Kidney glomerular epithelial cell (primary cell): ENCODE data around the gene TTLL11.
"Not testable (repeated sequence)": the region's sequence is repeated elsewhere in the genome, so short reads cannot be mapped to it uniquely, and the experiment has no call there.

ENCODE experiments used
- DNase-seq: peaks from one replicate; lab custom pipeline; 2025; lab: John Stamatoyannopoulos, UW

Gene TTLL11

DNA sequence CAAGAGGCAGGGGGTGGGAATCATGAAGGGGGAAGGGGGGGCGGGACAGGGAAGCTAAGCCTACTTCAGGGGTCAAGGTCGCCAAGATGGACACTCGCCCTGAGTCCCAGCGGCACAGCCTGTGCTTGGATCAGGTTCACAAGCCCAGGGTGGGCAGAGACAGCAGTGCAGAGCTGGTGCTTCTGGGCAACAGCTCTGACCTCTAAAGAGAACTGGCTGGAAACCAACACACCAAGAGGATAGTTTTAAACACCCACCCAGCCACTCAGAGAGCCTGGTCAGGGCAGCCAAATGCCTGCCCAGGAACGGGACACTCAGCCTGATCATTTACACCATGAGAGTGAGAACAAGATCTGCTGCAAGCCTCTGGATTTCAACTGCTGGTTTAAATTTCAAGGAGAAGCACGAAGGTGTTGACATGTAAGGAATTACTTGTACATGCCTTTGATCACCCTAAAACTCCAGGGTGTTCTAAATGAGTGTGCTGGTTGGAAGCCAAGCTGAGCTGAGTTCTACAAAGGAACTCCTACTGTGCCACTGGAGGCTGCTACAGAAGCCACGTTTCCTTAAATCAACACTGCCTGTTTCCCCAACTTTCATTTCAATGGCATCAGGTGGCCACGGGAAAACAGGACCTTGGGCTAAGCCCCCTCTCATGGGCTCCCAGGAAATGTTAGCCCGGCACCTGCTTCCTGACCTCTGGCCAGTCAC is 91.5 kb downstream of the TTLL11 start:
- no peak for DNase-seq

- not testable (repeated sequence) for DNase-seq
These were observed 92.6 kb downstream of the TTLL11 start for GRCh38 chr9:122000526-122000925.

GRCh38 chr9:121999556-121999955 is 93.6 kb downstream of the TTLL11 start:
- DNase-seq, result no peak

DNA sequence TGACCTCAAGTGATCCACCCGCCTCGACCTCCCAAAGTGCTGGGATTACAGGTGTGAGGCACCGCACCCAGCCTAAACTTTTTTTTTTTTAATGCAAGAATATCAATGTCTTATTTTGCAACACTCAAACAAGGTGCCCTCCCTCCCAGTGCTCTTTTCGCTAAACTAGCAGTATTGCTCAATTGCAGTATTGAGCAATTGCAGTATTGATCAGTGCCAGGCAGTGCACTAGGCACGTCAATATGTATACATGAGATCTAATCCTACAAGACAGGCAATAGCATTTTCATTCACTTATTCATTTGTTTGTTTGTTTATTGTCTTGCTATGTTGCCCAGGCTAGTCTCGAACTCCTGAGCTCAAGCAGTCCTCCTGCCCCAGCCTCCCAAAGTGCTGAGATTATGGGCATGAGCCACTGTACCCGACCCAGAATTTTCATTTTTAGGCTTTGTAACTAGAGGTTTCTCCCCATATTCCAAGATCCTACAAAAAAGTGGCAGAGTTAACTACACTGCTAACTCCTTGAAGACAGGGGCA is 94.5 kb downstream of the TTLL11 start:
- DNase-seq, result no peak

- DNase-seq, result no peak
These were observed 95.3 kb downstream of the TTLL11 start for GRCh38 chr9:121997791-121998190.

DNA sequence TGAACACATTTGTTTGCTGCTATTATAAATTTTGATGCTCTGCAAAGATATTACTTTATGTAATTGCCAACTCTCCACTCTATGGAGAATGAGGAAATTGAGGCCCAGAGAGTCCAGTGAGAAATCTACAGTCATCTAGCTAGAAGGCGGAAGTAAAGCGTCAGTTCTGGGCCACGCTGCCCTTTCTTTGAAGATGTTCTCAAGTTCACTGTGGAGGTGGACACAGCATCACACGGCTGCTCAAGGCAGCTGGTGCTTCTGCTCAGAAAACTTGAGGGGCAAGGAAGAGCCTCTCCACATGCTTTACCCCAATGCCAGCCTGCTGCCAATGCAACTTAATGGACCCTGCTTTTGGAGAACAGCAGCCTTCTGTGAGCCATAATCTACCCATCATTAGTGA is 96.3 kb downstream of the TTLL11 start:
- DNase-seq, result no peak

- no peak for DNase-seq
These were observed 97.1 kb downstream of the TTLL11 start for GRCh38 chr9:121995997-121996396.

DNA sequence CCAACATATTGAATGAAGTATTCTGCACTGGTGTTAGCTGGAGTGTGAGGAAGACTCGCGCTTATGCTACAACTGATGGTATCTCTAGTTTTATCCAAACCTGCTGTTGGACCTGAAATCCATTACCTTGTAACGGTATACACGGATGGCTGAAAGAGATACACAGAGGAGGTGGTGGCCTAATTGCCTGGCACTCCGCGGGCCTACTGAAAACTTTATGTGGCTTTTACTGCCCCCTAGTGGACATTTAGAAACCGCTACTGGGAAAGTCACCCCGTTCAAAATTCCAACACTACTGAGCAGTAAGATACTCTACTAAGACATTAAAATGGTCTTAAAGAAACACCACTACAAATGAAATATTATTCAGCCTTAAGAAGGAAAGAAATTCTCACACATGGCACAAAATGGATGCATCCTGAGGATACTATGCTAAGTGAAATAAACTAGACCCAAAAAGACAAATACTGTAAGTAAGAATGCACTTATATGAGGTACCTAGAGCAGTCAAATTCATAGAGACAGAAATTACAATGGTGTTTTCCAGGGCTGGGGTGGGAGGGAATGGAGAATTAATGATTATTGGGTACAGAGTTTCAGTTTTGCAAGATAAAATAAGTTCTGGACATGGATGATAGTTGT is 100.4 kb downstream of the TTLL11 start:
- DNase-seq, result peak; percentile 78

DNA sequence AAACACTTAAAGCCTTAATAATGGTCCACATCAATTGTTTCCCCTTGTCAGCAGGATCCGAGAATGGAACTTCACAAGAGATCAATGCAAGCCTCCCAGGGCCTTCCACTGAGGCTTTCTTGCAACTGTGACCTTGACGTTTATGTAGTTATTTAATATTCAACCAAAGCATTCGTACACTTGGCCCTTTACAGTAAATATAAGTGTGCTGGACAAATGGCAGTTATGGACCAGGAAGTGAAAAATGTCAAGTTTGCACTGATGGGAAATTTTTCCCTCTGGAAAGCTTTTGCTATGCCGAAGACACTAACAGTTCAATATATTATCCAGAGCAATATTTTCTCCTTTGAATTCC is 101.8 kb downstream of the TTLL11 start:
- no peak for DNase-seq

DNA sequence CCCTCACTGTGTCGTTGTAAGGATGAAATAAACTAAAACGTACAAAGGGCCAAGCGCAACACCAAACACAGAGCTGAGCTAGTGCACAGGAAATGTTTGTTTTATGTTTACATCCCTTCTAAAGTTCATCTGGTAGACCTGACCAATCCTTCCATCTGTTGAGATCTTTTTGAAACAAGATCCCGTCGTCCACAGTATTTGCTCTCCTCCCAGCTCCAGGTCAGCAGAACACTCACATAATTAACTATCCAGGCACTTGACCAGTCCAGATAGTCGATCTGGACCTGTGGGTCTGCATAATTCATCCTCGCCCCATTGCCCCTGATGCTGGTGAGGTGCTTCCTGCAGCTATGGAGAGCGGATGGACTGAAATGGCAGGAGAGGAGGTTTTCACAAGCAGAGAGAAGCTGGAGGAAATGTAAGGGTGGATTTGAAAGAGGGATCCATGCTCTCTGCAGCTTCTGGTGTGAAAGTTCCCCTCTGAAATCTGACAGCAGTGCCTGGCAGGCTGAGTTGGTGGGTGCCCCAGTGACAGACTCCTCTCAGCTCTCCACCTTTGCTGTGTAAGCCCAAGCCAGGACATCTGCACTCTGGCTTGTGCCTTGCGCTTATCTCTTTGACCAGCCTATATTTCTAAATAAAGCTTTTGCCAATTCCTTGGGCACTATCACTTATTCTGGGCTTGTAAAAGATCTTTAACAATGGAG is 102.4 kb downstream of the TTLL11 start:
- DNase-seq, result no peak

GRCh38 chr9:121989010-121989409 is 104.1 kb downstream of the TTLL11 start:
- DNase-seq, result no peak

- peak; percentile 77 for DNase-seq
These were observed 105.8 kb downstream of the TTLL11 start for GRCh38 chr9:121987314-121987713.

DNA sequence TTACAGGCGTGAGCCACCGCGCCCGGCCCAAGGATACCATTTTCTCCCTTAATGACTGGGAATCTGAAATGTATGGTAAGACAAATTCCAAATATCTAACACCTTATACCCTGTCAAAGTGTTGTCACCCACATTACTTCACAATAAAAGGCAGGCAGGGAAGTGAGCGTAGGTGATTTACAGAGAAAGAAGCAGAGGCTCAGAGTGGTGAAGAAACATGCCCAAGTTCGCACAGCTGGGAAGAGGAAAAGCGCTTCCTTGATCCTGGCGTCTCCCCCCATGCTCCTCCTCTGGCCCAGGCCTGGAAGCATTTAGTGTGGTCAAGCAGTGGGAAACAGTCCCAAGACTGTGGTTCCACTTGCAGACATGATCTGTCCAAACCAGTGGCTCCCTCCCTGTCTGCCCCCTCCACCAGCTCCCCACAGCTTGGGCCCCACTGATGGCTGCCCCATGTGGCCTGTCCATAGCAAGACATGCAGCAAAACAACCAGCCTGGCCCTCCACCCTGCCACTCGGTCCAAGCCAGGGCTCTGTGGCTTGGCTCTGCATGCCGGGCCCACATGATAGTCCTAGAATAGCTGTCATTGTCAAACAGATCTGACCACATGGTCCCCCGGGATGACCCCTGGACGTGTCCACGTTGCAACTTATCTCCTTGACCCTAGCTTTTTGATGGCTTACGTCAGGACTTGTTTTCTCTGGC is 107.2 kb downstream of the TTLL11 start:
- DNase-seq, result no peak

DNA sequence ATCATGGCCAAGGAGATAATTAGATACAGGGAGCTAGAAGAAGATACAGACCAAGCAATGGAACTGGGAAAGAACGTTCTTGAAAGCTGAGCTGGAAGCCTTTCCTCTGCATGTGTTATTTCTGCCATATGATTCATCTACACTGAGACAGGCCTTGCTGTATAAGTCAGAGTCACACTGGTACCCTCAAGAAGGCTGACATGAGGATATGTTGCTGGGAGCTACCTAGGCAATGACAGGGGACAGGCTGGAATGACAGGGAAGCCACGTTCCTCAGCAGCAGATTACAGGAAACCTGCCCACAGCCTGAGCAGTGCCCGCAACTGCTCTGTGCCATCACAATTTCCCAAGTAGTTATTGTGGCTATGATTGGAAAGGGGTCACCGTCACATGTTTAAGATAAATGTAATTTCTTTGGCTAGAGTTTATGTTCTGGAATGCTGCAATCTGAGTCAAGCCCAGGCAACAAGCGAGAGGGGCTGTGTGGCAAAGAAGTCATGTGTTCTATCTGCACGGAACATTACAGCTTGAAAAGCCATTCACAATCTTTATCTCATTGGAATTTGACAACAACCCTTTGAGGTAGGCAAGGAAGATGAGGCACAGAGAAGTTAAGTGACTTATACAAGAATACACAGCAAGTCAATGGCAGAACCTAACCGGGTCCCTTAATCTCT is 108.2 kb downstream of the TTLL11 start:
- DNase-seq, result no peak

DNA sequence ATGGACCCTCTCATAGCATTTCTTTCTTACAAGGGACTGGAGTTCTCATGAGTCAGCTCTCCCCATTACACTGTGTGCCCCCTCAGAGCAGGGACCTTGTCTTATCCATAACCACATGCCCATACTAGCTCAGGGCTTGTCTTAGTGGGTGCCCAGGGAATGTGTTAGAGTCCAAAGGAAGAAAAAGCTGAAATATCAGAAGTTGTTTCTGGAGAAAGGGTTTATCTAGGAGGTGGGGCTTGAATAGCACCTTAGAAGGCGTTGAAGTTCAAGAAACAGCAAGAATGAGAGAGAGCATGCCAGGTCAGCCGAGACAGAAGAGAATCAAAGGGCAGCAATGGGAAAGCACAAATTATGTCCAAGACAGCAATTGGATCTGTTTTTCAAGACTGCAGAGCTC is 109.4 kb downstream of the TTLL11 start:
- DNase-seq, result no peak

DNA sequence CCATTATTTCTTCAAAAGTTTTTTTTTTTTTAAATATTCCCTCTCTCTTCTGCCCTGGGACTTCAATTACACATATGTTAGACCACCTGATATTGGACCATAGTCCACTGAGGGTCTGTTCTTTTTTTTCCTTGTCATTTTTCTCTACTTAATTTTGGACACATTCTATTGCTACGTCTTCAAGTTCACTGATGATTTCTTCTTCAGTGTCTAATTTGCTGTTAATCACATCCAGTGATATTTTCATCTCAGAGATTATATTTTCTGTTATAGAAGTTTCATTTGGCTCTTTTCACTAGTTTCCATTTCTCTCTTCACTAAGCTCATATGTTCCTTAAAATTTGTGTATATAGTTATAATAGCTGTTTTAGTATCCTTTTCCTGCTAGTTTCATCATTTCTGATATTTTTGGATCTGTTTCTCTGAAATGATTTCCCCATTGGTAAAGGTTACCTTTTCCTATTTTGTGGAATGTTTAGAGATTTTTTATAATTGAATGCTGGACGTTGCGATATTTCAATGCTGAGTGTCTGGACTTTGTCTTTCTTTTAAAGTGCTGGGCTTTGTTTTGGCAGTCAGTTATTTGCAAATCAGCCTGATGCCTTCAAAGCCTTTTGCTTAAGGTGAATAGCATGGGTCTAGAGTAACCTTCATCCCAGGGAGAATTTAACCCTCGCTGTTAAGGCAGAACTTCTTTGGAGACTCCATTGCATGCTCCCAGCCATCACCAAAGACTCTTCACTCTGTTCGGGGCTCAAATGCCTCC is 111.8 kb downstream of the TTLL11 start:
- no peak for DNase-seq

DNA sequence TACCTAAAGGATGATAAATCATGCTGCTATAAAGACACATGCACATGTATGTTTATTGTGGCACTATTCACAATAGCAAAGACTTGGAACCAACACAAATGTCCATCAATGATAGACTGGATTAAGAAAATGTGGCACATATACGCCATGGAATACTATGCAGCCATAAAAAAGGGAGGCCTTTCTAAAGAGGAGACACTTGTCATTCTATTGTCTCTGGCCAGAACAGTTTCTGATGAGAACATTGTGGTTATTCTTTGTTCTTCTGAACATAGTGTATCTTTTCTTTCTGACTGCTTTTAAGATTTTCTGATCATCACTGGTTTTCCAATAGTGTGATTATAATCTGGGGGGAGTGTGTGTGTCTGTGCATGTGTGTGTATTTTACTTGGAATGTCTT is 112.4 kb downstream of the TTLL11 start:
- DNase-seq, result not testable (repeated sequence)

DNA sequence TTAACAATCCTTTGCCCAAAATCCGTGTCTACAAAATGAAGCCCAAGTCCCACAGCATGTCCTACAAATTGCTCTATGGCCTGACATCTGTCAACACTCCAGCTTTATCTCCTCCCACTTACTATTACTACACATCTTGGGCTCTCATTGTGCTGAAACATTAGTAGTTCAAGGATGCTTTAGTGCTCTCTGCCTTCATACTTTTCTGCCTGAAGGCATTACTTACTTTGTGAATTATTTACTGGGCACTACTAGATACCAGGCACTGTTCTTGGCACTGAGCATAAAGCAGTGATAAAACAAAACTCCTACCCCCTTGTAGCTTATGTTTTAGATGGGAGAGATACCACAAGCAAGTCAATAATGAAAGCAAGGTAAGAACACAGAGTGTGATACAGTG is 113.4 kb downstream of the TTLL11 start:
- DNase-seq, result no peak

- peak; percentile 45 for DNase-seq
These were observed 116.4 kb downstream of the TTLL11 start for GRCh38 chr9:121976751-121977150.

DNA sequence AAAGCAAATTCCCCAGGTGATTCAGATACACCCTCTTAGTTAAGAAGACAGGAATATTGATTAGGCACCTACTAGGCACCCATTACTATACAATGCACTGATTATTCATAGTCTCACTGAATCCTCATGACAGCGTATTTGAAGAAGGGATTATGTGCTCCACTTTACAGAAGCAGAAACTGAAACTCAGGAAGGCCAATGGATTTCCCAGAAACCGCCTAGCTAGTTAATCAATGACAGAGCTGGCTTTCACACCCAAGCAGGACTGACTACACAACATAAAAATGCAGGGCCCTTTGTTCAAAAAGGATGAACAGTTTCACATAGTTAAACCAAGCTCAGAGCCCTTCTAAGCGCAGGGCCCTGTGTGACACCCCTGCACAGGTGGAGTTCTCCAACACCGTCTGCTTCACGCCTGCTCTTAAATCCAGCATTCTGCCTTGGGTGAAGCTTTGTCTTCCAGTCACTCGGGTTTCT is 117.3 kb downstream of the TTLL11 start:
- peak; percentile 90 for DNase-seq

DNA sequence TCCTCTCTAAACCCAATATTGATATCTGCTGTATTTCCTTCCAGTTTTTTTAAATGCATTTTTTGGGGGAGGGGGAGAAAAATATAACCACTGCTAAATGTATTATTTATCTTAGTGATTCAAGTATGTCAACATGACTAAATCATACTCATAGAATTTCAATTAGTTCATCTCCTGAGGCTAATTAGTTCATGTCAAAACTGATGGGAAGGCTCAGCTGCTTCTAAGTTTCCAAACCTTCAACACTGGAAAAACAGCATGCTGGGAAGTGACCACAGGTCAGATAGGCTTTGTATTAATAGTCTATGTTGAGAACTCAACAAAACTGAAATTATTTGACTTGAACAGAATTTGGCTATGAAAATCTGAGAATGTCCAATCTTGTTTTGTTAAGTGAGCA is 118.7 kb downstream of the TTLL11 start:
- no peak for DNase-seq
